Measurements from ENCODE around the gene PHF21A.

The PHF21A gene

DNA sequence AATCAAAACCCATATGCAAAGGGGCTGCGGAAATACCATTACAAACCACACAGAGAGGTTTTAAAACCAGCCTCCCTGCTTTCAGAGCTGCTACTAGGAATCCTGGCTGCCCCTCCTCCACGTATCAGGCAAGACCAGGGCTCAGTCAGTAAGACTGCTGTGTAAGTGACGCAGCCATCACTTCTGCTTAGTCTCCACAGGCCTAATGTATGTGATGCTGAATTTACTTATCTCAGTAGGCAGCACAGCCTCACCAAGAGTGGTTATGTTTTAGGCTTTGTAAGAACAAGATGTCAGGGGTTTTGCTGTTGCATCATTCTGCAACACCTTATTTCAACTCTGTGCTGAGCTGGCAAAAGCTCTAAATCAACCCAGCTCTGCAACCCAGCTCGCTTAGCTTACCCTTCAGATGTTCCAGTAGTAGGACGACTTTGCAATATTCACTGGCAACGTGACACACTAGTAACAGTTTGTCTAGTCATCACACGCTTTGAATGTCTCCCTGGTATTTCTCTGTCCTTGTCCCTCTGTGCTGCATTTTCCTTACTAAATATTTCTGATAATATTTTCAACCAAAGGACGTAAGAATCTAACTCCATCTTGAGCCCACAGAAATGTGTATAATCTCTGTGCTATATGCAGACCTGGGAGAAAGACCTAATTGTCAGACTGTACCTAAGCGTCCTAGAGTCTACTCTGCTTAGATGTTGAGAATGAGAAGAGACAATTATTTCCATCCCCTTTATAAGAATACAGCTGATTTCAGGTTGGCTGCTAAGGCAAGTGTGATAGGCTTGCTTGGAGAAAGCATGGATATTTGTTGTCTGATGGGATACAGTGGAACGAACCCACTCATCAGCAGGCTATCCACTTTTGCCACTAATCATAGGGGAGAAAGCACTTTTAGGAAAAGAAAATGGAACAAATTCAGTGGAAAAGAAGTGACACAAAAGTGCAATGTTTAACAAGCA, 126.6 kb downstream of the PHF21A start:
- no peak for TF ChIP-seq CTCF (IDR thresholded peaks at IDR 0.05; ENCODE audit: low read depth, low read length)
- no peak for TF ChIP-seq MAX (IDR thresholded peaks at IDR 0.05; ENCODE audit: low read depth, low read length)
- no peak for TF ChIP-seq POLR2A (IDR thresholded peaks at IDR 0.05; ENCODE audit: extremely low read depth, insufficient read length)
- peak; percentile 6 for DNase-seq (ENCODE audit: low read depth)
- H3K4me3 ChIP-seq (ENCODE audit: low read depth, low read length), result no peak overlapping the region

GRCh38 chr11:45993531-45994001, 127.7 kb downstream of the PHF21A start:
- DNase-seq (ENCODE audit: low read depth), result no peak
- TF ChIP-seq POLR2A (IDR thresholded peaks at IDR 0.05; ENCODE audit: extremely low read depth, insufficient read length) (no peak), CTCF (IDR thresholded peaks at IDR 0.05; ENCODE audit: low read depth, low read length) (no peak), MAX (IDR thresholded peaks at IDR 0.05; ENCODE audit: low read depth, low read length) (no peak), MYC (IDR thresholded peaks at IDR 0.05; ENCODE audit: low read depth, low read length) (no peak)

DNA sequence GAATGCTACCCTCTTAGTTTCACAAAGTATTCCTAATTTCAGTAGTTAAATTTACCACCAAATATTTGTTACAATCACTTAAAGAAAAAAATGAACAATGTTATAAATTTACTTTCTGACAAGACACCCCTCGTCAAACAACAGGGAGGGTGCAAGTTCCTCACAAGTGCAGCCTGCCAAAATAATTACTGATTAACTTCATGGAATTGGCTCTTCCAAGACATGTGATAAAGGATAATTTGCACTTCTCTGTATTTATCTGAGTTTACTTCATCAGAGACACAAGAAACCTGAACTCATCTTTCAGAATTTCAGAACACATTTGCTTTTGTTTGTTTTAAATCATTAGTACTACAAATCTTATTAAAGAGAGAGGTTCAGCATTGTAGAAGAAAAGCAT, 132.3 kb downstream of the PHF21A start:
- TF ChIP-seq POLR2A (IDR thresholded peaks at IDR 0.05; ENCODE audit: extremely low read depth, insufficient read length), result no peak
- no peak for TF ChIP-seq MYC (IDR thresholded peaks at IDR 0.05; ENCODE audit: low read depth, low read length)
- no peak for TF ChIP-seq CTCF (IDR thresholded peaks at IDR 0.05; ENCODE audit: low read depth, low read length)
- TF ChIP-seq MAX (IDR thresholded peaks at IDR 0.05; ENCODE audit: low read depth, low read length), result no peak
- no peak overlapping the region for H3K4me3 ChIP-seq (ENCODE audit: low read depth, low read length)
- no peak for DNase-seq (ENCODE audit: low read depth)

More at GRCh38 chr11:45993531-45994001, 127.7 kb downstream of the PHF21A start:
- no peak overlapping the region for H3K4me3 ChIP-seq (ENCODE audit: low read depth, low read length)

DNA sequence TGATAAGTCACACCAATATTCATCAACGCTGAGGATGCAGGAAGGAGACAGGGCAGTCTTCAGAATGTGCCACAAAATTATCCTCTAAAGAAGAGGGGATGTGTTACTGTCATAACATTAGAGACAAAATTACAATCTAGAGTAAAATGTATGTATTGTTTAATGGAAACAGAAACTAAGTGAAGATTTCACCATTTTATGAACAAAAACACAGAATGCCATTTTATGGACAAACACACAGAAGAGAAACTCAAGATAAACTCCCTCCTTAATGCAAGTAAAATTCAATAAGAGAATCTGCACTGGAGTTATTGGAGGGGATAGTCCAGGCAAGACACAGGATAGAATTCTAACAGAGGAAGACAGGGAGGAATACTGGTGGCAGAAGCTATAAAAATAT, 136.0 kb downstream of the PHF21A start:
- no peak for DNase-seq (ENCODE audit: low read depth)
- no peak for TF ChIP-seq CTCF (IDR thresholded peaks at IDR 0.05; ENCODE audit: low read depth, low read length)
- no peak for TF ChIP-seq POLR2A (IDR thresholded peaks at IDR 0.05; ENCODE audit: extremely low read depth, insufficient read length)
- H3K4me3 ChIP-seq (ENCODE audit: low read depth, low read length), result no peak overlapping the region

GRCh38 chr11:45984192-45984591, 137.1 kb downstream of the PHF21A start:
- TF ChIP-seq CTCF (IDR thresholded peaks at IDR 0.05; ENCODE audit: low read depth, low read length), result no peak
- no peak for TF ChIP-seq POLR2A (IDR thresholded peaks at IDR 0.05; ENCODE audit: extremely low read depth, insufficient read length)
- TF ChIP-seq MYC (IDR thresholded peaks at IDR 0.05; ENCODE audit: low read depth, low read length), result no peak
- no peak for TF ChIP-seq MAX (IDR thresholded peaks at IDR 0.05; ENCODE audit: low read depth, low read length)
- no peak overlapping the region for H3K4me3 ChIP-seq (ENCODE audit: low read depth, low read length)
- DNase-seq (ENCODE audit: low read depth), result no peak

Measured in NB4 (cell line).